DND-41 (cell line): ENCODE results near the gene ADAMTS9.

ENCODE experiments used
- EZH2 ChIP-seq: IDR thresholded peaks from 3 replicates; pipeline ENCODE4 v1.6.1; 2012; ENCODE audit warnings: borderline replicate concordance, low read depth, mild to moderate bottlenecking, moderate library complexity, low read length, inconsistent platforms; ENCODE audit not compliant: severe bottlenecking
- TF ChIP-seq, protein P1 (sequence below): IDR thresholded peaks from 2 replicates; pipeline ENCODE4 v1.5.1; 2012; ENCODE audit warnings: borderline replicate concordance, low read length, moderate library complexity, mild to moderate bottlenecking; ENCODE audit not compliant: poor library complexity, severe bottlenecking; ENCODE audit errors: extremely low read depth

DNA sequence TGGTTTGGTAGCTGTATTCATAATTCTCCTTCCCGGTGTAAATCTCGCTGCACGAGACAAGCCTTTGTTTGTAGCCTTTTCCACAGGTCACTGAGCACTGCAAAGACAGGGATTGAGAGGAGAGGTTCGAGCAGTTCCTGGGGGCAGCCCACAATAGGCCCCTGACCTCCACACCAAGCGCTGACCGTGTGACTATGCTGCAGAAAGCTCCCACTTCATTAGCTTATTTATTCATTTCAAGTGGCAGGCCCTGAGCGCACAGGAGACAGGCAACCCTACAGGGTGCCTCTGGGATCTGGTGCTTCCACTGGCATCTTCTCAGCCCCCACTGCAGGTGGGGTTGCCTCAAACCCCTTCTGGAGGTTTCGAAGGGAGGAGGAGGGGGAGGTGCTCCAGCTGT is 140.9 kb downstream of the ADAMTS9 start:
- TF ChIP-seq, protein P1, sequence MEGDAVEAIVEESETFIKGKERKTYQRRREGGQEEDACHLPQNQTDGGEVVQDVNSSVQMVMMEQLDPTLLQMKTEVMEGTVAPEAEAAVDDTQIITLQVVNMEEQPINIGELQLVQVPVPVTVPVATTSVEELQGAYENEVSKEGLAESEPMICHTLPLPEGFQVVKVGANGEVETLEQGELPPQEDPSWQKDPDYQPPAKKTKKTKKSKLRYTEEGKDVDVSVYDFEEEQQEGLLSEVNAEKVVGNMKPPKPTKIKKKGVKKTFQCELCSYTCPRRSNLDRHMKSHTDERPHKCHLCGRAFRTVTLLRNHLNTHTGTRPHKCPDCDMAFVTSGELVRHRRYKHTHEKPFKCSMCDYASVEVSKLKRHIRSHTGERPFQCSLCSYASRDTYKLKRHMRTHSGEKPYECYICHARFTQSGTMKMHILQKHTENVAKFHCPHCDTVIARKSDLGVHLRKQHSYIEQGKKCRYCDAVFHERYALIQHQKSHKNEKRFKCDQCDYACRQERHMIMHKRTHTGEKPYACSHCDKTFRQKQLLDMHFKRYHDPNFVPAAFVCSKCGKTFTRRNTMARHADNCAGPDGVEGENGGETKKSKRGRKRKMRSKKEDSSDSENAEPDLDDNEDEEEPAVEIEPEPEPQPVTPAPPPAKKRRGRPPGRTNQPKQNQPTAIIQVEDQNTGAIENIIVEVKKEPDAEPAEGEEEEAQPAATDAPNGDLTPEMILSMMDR: no peak
- TF ChIP-seq EZH2: no peak
